ENCODE measurements around the gene PDIA6. TPM values are rescaled to one million over a fixed set of nuclear protein-coding genes. Genes with fewer than 3 reads are reported as not detected.

The PDIA6 gene
- total and polyA plus RNA-seq, 2 of the 4 experiments (the other 2 are of a cell fraction) = 204 to 349 TPM

GRCh38 chr2:10838734-10839133 lies 26.1 kb upstream of the PDIA6 start:
- H2AK5ac ChIP-seq (ENCODE audit: low read depth, low read length) = no peak overlapping the region
- CTCF ChIA-PET = no interaction called here
- DNase-seq = no peak
- H2AK9ac ChIP-seq (replicated peaks; ENCODE audit: low read depth, low read length, poor library complexity) = no peak overlapping the region
- H4K20me1 ChIP-seq (ENCODE audit: insufficient read depth, low read length) = no peaks in the 10 kb centered on the region
- H3K23ac ChIP-seq (ENCODE audit: low read depth, low read length) = no peak overlapping the region
- H3K79me1 ChIP-seq (ENCODE audit: low read depth in 1 of 2, low read length in 2 of 2) = no peaks in the 10 kb centered on the region
- H3K14ac ChIP-seq (replicated peaks; ENCODE audit: low read depth, low read length) = no peak overlapping the region
- H2BK120ac ChIP-seq (ENCODE audit: low read depth, low read length) = no peak overlapping the region
- no peak overlapping the region for H3K4me3 ChIP-seq (ENCODE audit: insufficient read depth, low read depth, low read length)
- peaks cover 20% of the 10 kb centered on the region for H3K9me3 ChIP-seq (ENCODE audit: control insufficient read depth, insufficient read depth, low read length)
- H3K56ac ChIP-seq (ENCODE audit: extremely low read depth, insufficient read depth, low read length) = no peak overlapping the region
- no peak overlapping the region for H2BK15ac ChIP-seq (ENCODE audit: low read depth, low read length)
- H3K4ac ChIP-seq (ENCODE audit: low read depth, low read length) = no peak overlapping the region
- TF ChIP-seq CHD1 (IDR thresholded peaks at IDR 0.05; ENCODE audit: low read depth, low read length) (no peak), FOS (IDR thresholded peaks at IDR 0.05; ENCODE audit: low read depth, low read length) (no peak), MAFK (IDR thresholded peaks at IDR 0.05; ENCODE audit: low read depth, low read length) (no peak), CEBPB (IDR thresholded peaks at IDR 0.05; ENCODE audit: low read depth, low read length) (no peak), SMC3 (IDR thresholded peaks at IDR 0.05; ENCODE audit: low read depth, low read length) (no peak), BHLHE40 (IDR thresholded peaks at IDR 0.05; ENCODE audit: low read depth, low read length) (no peak), MXI1 (IDR thresholded peaks at IDR 0.05; ENCODE audit: borderline replicate concordance, low read depth, low read length) (no peak), ELK1 (IDR thresholded peaks at IDR 0.05; ENCODE audit: borderline replicate concordance, low read depth, low read length) (no peak), RAD21 (IDR thresholded peaks at IDR 0.05; ENCODE audit: low read length) (no peak), NFE2L2 (IDR thresholded peaks at IDR 0.05; ENCODE audit: low read depth, low read length) (no peak), RCOR1 (IDR thresholded peaks at IDR 0.05; ENCODE audit: insufficient replicate concordance, low read length) (no peak), POLR2A (IDR thresholded peaks at IDR 0.05; ENCODE audit: low read depth, low read length) (no peak)
- TF ChIP-seq, protein P1, sequence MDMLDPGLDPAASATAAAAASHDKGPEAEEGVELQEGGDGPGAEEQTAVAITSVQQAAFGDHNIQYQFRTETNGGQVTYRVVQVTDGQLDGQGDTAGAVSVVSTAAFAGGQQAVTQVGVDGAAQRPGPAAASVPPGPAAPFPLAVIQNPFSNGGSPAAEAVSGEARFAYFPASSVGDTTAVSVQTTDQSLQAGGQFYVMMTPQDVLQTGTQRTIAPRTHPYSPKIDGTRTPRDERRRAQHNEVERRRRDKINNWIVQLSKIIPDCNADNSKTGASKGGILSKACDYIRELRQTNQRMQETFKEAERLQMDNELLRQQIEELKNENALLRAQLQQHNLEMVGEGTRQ (IDR thresholded peaks at IDR 0.05; ENCODE audit: low read depth, low read length) = no peak
- no peak overlapping the region for H2BK5ac ChIP-seq (ENCODE audit: low read depth, low read length, poor library complexity, severe bottlenecking)
- in situ Hi-C loops (cut with MboI; ENCODE audit: low sequenced_read_pairs) = loop anchor here (5.0 to 10.0 kb wide), 3 partner anchors 284 to 746 kb away; no protein-coding TSS in a partner anchor
- WGBS, 2 experiments (ENCODE audit: extremely low coverage in 2 of 2, insufficient read length in 1 of 2) = 61% methylated on average over 3 of the region's 3 CpGs; no CpG with 5 or more reads in 1 of the 2 experiments
- H3K27me3 ChIP-seq (ENCODE audit: control insufficient read depth, insufficient read depth, low read length) = peaks cover 10% of the 10 kb centered on the region
- no TSS peak for BruUV-seq (replicated peaks)
- no peak overlapping the region for H3K18ac ChIP-seq (ENCODE audit: low read depth, low read length)
- H3K27ac ChIP-seq (ENCODE audit: insufficient read depth, low read length) = no peak overlapping the region
- H3K9ac ChIP-seq (ENCODE audit: low read depth, low read length) = no peak overlapping the region
- dilution Hi-C loops (cut with HindIII; ENCODE audit: low sequenced_read_pairs, unreplicated experiment) = no loop called here
- no peaks in the 10 kb centered on the region for H3K9me1 ChIP-seq (ENCODE audit: insufficient read depth, low read length)
- intact Hi-C loops (cut with micrococcal nuclease) = loop anchor here (10.0 kb wide), 1 partner anchor 606 kb away; no protein-coding TSS in a partner anchor
- H3K36me3 ChIP-seq (ENCODE audit: control insufficient read depth, insufficient read depth, low read length) = no peaks in the 10 kb centered on the region
- no peaks in the 10 kb centered on the region for H3K4me1 ChIP-seq (ENCODE audit: control insufficient read depth, insufficient read depth, low read length)
- no peak overlapping the region for H2BK20ac ChIP-seq (ENCODE audit: low read depth, low read length)
- POLR2A ChIA-PET (ENCODE audit: unreplicated experiment) = no interaction called here
- H4K91ac ChIP-seq (ENCODE audit: insufficient read depth, low read depth, low read length) = no peak overlapping the region
- H4K5ac ChIP-seq (ENCODE audit: low read depth, low read length) = no peak overlapping the region
- H4K8ac ChIP-seq (ENCODE audit: low read depth in 2 of 2, low read length in 2 of 2) = no peak overlapping the region
- H2AFZ ChIP-seq (replicated peaks; ENCODE audit: low read length, poor library complexity) = no peak overlapping the region
- no peak for ATAC-seq (ENCODE audit: low read depth)
- no peak overlapping the region for H3K4me2 ChIP-seq (ENCODE audit: low read depth, low read length)
